ENCODE data around the gene APOBEC3H. TPM values are rescaled to one million over a fixed set of nuclear protein-coding genes. Genes with fewer than 3 reads are reported as not detected.

APOBEC3H gene
- total RNA-seq, 2 donors from 2014 or later = not detected

GRCh38 chr22:39098576-39098975 is 1.5 kb downstream of the APOBEC3H start:
- ATAC-seq = no peak
- intact Hi-C loops (cut with DNase I, micrococcal nuclease) = no loop called here

GRCh38 chr22:39101226-39101625 is 4.2 kb downstream of the APOBEC3H start:
- intact Hi-C loops (cut with DNase I, micrococcal nuclease) = no loop called here
- ATAC-seq = no peak
- DNase-seq = no peak

More at GRCh38 chr22:39098576-39098975, 1.5 kb downstream of the APOBEC3H start:
- no peak for DNase-seq

DNA sequence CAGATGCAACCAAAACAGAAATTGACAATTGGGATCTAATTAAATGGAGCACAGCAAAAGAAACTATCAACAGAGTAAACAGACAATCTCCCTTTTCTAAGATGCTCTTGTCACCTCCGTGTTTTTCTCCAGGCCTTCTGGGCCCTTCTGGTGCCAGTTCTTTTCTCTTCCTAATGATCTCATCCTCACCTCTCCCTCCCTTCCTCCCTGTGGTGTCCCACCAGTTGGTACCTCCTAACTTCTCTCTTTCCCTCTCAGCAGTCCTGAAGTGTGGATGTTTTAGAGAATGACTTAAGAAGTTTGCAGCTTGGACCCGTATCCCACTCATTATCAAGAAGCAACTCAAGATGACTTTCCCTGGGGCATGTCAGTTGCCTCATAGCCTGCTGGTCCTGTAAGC is 6.4 kb downstream of the APOBEC3H start:
- ATAC-seq (no peak), DNase-seq (no peak)
- intact Hi-C loops (cut with DNase I, micrococcal nuclease) = no loop called here

- ATAC-seq (no peak), DNase-seq (no peak)
- intact Hi-C loops (cut with DNase I, micrococcal nuclease) = no loop called here
Measured at GRCh38 chr22:39106326-39106725, 9.3 kb downstream of the APOBEC3H start.

DNA sequence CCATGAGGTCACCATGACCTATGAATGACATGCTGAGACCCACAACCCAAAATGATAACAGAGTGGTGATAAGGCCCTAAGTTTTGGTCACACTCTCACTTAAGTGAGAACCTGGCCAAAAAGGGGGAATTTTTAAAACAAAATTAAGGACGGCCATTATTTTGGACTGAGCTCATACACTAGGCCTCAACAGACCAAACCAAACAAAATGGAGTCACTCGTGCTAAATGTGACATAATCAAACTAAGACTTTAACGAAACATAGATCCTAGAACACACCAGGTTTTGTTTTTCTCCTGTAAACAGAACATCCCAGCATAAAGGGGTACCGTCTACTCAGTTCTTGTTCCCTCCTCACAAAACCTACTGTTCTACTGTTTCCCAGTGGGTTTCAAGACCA is 11.4 kb downstream of the APOBEC3H start:
- intact Hi-C loops (cut with DNase I, micrococcal nuclease) = no loop called here
- ATAC-seq (no peak), DNase-seq (no peak)

DNA sequence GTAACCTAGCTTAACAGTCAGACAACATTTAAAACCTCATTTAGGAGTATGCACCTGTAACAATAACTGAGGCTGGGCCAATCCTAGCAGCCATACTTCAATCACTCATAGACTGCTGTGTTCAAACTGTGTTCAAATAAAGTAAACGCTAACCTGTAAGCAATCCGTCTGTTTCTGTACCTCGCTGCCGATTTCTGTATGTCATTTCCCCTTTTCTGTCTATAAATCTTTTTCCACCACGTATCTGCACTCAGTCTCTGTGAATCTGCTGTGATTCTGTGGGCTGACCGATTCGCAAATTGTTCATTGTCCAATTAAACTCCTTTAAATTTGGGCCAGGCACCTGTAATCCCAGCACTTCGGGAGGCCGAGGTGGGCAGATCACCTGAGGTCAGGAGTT is 12.3 kb downstream of the APOBEC3H start:
- intact Hi-C loops (cut with DNase I, micrococcal nuclease) = no loop called here
- DNase-seq (no peak), ATAC-seq (no peak)

DNA sequence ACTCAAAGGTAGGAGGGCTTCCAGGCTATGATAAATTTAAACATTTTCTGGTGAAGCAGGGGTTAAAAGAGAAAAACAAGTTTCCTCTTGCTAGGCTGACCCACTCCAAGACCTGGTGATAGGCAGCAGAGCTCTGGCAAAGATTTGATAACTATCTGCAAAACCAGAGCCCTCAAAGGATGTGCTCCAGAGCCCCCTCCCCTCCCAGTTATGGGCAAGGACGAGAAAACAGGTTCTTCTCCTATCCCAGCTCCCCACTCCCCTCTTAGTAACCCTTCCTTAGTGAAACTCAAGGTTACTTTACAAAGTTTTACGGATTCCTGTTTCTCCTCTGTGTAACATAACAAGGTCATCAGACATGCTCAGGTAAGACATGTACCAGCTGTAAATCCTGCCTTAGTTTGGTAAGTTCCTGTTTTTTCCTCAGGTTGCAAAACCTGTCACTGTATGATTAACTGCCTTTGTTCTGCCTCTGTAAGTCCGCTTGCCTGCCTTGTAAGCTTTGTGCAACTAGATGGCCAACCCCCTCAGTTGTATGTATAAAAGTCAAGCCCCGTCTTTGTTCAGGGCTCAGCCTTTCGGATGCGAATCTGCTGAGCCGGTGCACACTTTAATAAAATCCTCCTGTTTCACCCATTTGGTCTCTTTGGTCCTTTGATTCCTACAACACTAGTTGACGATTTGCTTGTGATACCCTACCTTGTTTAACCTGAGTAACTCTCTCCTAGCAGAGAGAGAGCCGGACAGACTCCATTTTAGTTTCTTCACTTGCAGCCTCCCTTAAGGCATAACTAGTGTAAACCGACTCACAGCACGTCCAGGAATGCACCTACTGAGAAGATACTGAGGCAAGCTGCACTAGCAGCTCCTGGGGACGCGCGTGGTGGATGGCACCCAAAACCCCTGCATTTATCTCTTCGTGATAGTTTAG is 13.9 kb downstream of the APOBEC3H start:
- intact Hi-C loops (cut with DNase I, micrococcal nuclease) = no loop called here
- ATAC-seq (peak; percentile 40), DNase-seq (no peak)

DNA sequence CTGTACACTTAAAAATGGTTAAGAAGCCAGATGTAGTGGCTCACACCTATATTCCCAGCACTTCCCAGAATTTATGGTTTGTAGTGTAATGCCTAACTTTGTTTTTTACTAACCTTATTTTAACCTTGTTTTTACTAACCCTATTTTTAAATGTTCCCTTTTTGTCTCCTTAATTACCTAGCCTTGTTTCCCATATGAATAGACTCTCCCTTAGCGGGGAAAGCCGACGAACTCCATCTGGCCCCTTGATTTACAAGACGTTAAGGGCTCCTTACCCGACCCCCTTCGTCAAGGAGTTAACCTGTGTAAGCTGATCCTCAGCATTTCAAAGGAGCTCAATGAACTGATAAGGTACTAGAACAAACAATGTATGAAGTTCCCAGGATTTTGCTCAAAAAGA is 17.1 kb downstream of the APOBEC3H start:
- no peak for DNase-seq
- intact Hi-C loops (cut with DNase I, micrococcal nuclease) = no loop called here

DNA sequence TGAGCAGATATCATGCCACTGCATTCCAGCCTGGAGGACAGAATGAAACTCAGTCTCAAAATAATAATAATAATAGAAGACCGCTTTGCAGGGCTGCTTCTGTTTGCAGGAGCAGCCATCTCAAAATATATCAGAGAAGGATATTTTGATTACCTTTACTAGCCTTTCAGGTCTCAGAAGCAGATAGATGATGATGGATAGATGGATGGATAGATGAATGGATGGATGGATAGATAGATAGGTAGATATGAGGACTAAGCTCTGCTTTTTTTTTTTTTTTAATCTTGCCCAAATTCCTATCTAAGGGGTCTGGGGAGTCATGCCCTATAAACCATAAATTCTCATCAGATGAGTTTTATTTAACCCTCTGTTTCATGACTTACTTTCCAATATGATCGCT is 18.5 kb downstream of the APOBEC3H start:
- intact Hi-C loops (cut with DNase I, micrococcal nuclease) = loop anchor here in 1 of 2 donors (5.0 kb wide), 1 partner anchor 108 kb away; no protein-coding TSS in a partner anchor
- no peak for ATAC-seq
- DNase-seq = no peak

More for the DNA sequence above, 17.1 kb downstream of the APOBEC3H start:
- ATAC-seq = no peak

DNA sequence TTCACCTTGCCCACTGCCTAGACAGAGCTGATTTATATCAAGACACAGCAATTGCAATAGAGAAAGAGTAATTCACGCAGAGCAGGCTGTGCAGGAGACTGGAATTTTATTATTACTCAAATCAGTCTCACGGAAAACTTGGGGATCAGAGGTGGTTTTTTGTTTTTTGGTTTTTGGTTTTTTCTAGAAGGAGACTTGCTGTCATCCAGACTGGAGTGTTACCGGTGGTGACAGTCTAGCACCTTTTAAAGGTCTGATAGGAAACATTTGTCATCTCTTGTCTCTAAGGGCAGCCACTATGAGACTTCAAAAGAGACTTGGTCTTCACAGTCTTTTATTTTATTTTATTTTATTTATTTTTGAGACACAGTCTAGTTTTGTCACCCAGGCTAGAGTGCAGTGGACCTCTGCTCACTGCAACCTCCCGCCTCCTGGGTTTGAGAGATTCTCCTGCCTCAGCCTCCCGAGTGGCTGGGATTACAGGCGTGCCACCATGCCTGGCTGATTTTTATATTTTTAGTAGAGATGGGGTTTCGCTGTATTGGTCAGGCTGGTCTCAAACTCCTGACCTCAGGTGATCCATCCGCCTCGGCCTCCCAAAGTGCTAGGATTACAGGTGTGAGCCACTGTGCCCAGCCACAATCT is 19.1 kb downstream of the APOBEC3H start:
- intact Hi-C loops (cut with DNase I, micrococcal nuclease) = loop anchor here in 1 of 2 donors (5.0 kb wide), 1 partner anchor 109 kb away; no protein-coding TSS in a partner anchor
- no peak for ATAC-seq
- DNase-seq = no peak

GRCh38 chr22:39117585-39118191 is 20.6 kb downstream of the APOBEC3H start:
- ATAC-seq (peak; percentile 86), DNase-seq (peak; percentile 56 to 82)

GRCh38 chr22:39120983-39121382 is 23.9 kb downstream of the APOBEC3H start:
- ATAC-seq (no peak), DNase-seq (no peak)
- intact Hi-C loops (cut with DNase I, micrococcal nuclease) = no loop called here

More at GRCh38 chr22:39117585-39118191, 20.6 kb downstream of the APOBEC3H start:
- intact Hi-C loops (cut with DNase I, micrococcal nuclease) = loop anchor here in 1 of 2 donors (5.0 kb wide), 1 partner anchor 110 kb away; no protein-coding TSS in a partner anchor

DNA sequence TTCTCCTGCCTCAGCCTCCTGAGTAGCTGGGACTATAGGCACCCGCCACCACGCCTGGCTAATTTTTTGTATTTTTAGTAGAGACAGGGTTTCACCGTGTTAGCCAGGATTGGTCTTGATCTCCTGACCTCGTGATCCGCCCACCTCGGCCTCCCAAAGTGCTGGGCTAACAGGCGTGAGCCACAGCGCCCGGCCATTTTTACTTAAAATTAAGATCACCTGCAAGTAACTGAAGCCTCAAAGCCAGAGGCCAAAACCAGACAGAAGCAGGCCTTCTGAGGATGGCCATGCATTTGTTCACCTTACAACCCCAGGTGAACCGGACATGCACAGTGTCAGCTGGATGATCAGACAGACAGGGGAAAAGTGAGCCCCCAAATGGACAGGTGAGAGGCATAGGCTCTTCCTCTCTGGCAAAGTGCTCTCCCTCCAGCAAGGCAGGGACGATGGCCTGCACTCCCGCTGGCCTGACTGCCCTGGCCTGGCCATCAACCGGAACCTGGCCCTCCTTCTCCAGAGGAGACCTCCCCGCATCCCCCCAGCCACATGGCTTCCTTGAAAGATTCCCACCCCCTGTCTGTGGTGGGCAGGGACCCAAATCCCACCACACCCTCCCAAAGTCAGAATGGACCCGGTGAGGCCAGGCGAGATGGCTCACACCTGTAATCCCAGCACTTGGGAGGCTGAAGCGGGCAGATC is 25.9 kb downstream of the APOBEC3H start:
- no peak for ATAC-seq
- intact Hi-C loops (cut with DNase I, micrococcal nuclease) = no loop called here

GRCh38 chr22:39123751-39124581 is 26.9 kb downstream of the APOBEC3H start:
- ATAC-seq (no peak), DNase-seq (no peak)
- intact Hi-C loops (cut with DNase I, micrococcal nuclease) = no loop called here

More for the DNA sequence above, 25.9 kb downstream of the APOBEC3H start:
- no peak for DNase-seq

DNA sequence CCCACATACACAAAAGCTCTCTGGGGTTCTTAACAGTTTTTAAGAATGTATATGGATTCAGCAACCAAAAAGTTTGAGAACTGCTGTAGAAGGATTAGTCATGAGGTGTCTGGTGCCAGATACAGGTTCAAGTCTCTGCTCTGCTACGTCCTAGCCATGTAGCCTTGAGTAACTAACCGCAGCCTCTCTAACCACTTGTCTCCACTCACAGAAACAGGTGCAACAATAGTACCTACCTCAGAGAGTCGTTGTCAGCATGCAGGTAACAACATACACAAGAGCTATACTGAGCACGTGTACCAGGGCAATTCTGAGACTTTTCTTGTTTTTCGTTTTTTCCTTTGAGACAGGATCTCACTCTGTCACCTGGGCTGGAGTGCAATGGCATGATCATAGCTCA is 28.6 kb downstream of the APOBEC3H start:
- DNase-seq (no peak), ATAC-seq (no peak)
- intact Hi-C loops (cut with DNase I, micrococcal nuclease) = no loop called here

DNA sequence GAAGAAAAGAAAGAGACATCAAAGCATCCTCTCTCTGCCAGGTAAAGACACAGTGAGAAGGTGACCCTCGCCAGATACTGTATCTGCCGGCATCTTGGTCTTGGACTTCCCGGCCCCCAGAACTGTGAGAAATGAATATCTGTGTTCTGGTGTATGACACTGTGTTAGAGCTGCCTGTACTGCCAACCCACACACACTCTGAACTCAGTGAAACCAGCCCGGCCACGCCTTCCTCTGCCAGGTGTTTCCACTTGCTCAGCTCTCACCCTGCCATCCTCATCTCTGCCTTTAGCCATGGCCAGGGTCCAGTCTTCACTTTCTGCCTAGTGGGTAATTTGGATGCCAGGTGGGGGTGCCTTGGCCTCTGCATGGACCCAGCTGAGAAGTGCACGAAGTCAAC is 31.5 kb downstream of the APOBEC3H start:
- DNase-seq (no peak), ATAC-seq (peak; percentile 63)
- intact Hi-C loops (cut with DNase I, micrococcal nuclease) = no loop called here

GRCh38 chr22:39129081-39129480 is 32.0 kb downstream of the APOBEC3H start:
- ATAC-seq = peak; percentile 97
- intact Hi-C loops (cut with DNase I, micrococcal nuclease) = no loop called here

DNA sequence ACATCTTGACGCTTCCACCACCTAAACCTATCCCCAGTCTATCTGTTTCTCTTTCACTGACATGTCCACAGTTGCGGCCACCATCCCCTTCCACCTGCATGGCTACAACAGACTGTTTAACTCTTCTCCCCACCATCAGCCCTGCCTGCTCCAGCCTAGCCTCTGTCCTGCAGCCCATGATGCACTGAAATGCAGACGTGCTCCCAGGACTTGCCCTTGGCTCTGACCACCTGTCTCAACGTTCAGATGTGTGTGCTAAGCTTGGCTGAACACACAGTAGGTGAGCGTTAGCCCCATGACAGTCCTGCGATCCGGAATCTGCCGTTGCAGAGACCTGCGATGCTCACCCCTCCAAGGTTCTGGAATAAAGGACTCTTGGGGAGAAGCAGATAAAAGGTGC is 32.7 kb downstream of the APOBEC3H start:
- ATAC-seq = no peak
- no peak for DNase-seq
- intact Hi-C loops (cut with DNase I, micrococcal nuclease) = no loop called here

More at GRCh38 chr22:39129081-39129480, 32.0 kb downstream of the APOBEC3H start:
- DNase-seq = peak; percentile 56 to 64

All from left colon (tissue), 2 donors.